ENCODE measurements around the gene ADGRB3. TPM values are rescaled to one million over a fixed set of nuclear protein-coding genes. Genes with fewer than 3 reads are reported as not detected.

Gene ADGRB3
- total RNA-seq, 1 experiment from 2014 or later: 7.7 TPM

DNA sequence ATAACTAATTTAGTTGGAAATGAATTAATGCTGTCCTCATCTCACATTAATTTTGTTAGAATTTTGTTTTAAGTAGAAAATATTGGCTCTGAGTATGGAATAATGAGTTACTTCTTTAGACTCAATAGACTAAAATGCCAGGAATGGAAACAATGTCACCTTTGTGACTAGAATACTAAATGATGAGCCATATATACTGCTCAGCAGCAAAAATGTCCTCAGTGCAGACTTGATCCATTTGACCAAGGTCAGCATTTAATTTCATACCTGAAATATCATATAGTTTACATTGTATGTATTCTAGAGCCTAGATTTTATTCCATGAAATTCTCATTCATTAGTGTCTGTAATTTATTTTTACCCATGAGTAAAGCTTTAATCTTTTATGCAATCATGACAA lies 217.7 kb downstream of the ADGRB3 start:
- ChIA-PET CTCF (no interaction called here), POLR2A (ENCODE audit: low non-redundant PET) (no interaction called here)
- no peak for DNase-seq (ENCODE audit: low spot score)
- Histone ChIP-seq H3K4me1 (ENCODE audit: insufficient read depth, low read length, poor library complexity, severe bottlenecking) (no peaks in the 10 kb centered on the region), H3K36me3 (ENCODE audit: insufficient read depth, low read length, poor library complexity, severe bottlenecking) (no peaks in the 10 kb centered on the region), H3K27me3 (replicated peaks; ENCODE audit: insufficient read depth, low read depth, low read length, poor library complexity) (no peaks in the 10 kb centered on the region), H3K4me3 (ENCODE audit: low read depth, low read length, poor library complexity, severe bottlenecking) (no peak overlapping the region), H3K27ac (ENCODE audit: low read depth, low read length, poor library complexity, severe bottlenecking) (no peak overlapping the region), H3K9me3 (ENCODE audit: low read depth, low read length, poor library complexity, severe bottlenecking) (no peaks in the 10 kb centered on the region)
- intact Hi-C loops (cut with micrococcal nuclease; ENCODE audit: unreplicated experiment): no loop called here
- no TSS peak for BruUV-seq (replicated peaks)
- no peak for TF ChIP-seq EZH2 (IDR thresholded peaks at IDR 0.05; ENCODE audit: borderline replicate concordance, low read depth, low read length, poor library complexity, severe bottlenecking)
- TF ChIP-seq CTCF (conservative IDR thresholded peaks at IDR 0.05; ENCODE audit: low read depth, low read length): no peak

GRCh38 chr6:68859233-68859632 lies 224.2 kb downstream of the ADGRB3 start:
- intact Hi-C loops (cut with micrococcal nuclease; ENCODE audit: unreplicated experiment): no loop called here
- TF ChIP-seq CTCF (conservative IDR thresholded peaks at IDR 0.05; ENCODE audit: low read depth, low read length): no peak
- no peak for TF ChIP-seq EZH2 (IDR thresholded peaks at IDR 0.05; ENCODE audit: borderline replicate concordance, low read depth, low read length, poor library complexity, severe bottlenecking)
- Histone ChIP-seq H3K27ac (ENCODE audit: low read depth, low read length, poor library complexity, severe bottlenecking) (no peak overlapping the region), H3K4me1 (ENCODE audit: insufficient read depth, low read length, poor library complexity, severe bottlenecking) (no peaks in the 10 kb centered on the region), H3K27me3 (replicated peaks; ENCODE audit: insufficient read depth, low read depth, low read length, poor library complexity) (no peaks in the 10 kb centered on the region), H3K4me3 (ENCODE audit: low read depth, low read length, poor library complexity, severe bottlenecking) (no peak overlapping the region), H3K36me3 (ENCODE audit: insufficient read depth, low read length, poor library complexity, severe bottlenecking) (no peaks in the 10 kb centered on the region), H3K9me3 (ENCODE audit: low read depth, low read length, poor library complexity, severe bottlenecking) (peaks cover 18% of the 10 kb centered on the region)
- DNase-seq (ENCODE audit: low spot score): no peak
- ChIA-PET POLR2A (ENCODE audit: low non-redundant PET) (no interaction called here), CTCF (no interaction called here)
- no TSS peak for BruUV-seq (replicated peaks)

DNA sequence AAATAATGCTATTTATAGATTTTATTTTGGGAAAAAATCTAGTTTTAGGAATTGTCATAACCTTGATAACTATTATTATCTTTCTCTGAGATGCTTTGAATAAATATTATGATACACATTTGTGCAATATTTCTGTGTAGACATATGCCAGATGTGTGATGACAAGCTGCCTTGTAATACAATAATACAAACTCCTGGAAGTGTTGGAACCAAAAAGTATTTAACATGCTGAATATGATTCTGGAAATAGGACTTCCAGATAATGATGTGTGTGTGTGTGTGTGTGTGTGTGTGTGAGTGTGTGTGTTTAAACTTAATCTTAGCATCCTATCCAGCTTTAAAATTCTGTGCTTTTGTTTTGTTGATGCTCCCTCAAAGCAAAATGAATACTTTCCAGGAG lies 233.6 kb downstream of the ADGRB3 start:
- H3K9me3 ChIP-seq (ENCODE audit: low read depth, low read length, poor library complexity, severe bottlenecking): peaks cover 15% of the 10 kb centered on the region
- H3K36me3 ChIP-seq (ENCODE audit: insufficient read depth, low read length, poor library complexity, severe bottlenecking): no peaks in the 10 kb centered on the region
- no peak overlapping the region for H3K4me3 ChIP-seq (ENCODE audit: low read depth, low read length, poor library complexity, severe bottlenecking)
- CTCF ChIA-PET: no interaction called here
- H3K27ac ChIP-seq (ENCODE audit: low read depth, low read length, poor library complexity, severe bottlenecking): no peak overlapping the region
- intact Hi-C loops (cut with micrococcal nuclease; ENCODE audit: unreplicated experiment): no loop called here
- peaks cover 23% of the 10 kb centered on the region for H3K4me1 ChIP-seq (ENCODE audit: insufficient read depth, low read length, poor library complexity, severe bottlenecking)
- no peaks in the 10 kb centered on the region for H3K27me3 ChIP-seq (replicated peaks; ENCODE audit: insufficient read depth, low read depth, low read length, poor library complexity)
- BruUV-seq (replicated peaks): no TSS peak
- TF ChIP-seq CTCF (conservative IDR thresholded peaks at IDR 0.05; ENCODE audit: low read depth, low read length) (no peak), EZH2 (IDR thresholded peaks at IDR 0.05; ENCODE audit: borderline replicate concordance, low read depth, low read length, poor library complexity, severe bottlenecking) (no peak)
- DNase-seq (ENCODE audit: low spot score): no peak
- POLR2A ChIA-PET (ENCODE audit: low non-redundant PET): no interaction called here

Data from A673 (cell line).